Myocyte (in vitro differentiated cells): ENCODE measurements around the gene ARMC3. TPM values are rescaled to one million over a fixed set of nuclear protein-coding genes. Genes with fewer than 3 reads are reported as not detected.
"Not testable (repeated sequence)": the region's sequence is repeated elsewhere in the genome, so short reads cannot be mapped to it uniquely, and the experiment has no call there.

ENCODE experiments used
- DNase-seq: peaks from one replicate; pipeline ENCODE4 v3.0.0-alpha.2; 2012; ENCODE audit warnings: low read depth
- total RNA-seq: library from RNA; depleted of rRNA; stranded (reverse); fragments of >200 nt; gene quantifications from 2 replicates; pipeline ENCODE4 v1.2.3, GENCODE V29; 2014

ARMC3 gene
- total RNA-seq, 1 donor from 2014 or later, result not detected

DNA sequence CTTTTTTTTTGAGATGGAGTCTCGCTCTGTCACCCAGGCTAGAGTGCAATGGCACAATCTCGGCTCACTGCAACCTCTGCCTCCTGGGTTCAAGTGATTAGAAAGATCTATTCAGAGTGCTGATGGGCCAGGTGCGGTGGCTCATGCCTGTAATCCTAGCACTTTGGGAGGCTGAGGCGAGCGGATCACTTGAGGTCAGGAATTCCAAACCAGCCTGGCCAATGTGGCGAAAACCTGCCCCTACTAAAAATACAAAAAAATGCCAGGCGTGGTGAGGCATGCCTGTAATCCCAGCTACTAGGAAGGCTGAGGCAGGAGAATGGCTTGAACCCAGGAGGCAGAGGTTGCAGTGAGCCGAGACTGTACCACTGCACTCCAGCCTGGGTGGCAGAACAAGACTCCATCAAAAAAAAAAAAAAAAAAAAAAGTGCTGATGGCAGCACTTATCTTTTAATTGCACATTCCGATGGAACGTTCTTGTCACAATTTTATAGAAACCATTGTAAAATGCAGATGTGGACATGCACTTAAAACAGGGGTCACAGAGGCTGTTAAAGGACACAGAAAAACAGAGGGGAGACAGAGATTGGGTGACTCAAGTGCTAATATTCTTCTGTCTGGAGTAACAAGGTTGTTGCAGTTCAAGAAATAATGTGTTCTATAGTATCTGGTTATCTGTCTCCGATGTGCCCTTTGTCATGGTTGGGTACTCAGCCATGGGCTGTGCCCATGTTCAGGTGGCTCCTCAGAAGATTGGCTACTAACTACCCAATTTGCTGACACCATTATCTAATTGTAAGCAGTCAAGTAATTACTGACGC, 142.4 kb downstream of the ARMC3 start:
- DNase-seq, result peak; percentile 61

DNA sequence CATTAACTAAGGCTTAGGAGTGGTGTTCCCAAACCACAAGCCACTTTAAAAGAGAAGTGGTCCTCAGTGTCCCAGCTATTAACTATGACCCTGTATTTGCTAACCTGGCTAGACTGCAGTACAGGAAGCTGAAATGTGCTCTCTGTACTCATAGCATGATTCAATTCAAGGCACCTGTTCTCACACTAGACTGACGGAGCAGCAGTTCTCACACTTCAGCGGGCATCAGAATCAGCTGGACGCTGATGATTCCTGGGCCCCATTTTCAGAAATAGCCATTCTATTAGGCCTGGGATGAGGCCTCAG, 143.0 kb downstream of the ARMC3 start:
- DNase-seq, result no peak

DNA sequence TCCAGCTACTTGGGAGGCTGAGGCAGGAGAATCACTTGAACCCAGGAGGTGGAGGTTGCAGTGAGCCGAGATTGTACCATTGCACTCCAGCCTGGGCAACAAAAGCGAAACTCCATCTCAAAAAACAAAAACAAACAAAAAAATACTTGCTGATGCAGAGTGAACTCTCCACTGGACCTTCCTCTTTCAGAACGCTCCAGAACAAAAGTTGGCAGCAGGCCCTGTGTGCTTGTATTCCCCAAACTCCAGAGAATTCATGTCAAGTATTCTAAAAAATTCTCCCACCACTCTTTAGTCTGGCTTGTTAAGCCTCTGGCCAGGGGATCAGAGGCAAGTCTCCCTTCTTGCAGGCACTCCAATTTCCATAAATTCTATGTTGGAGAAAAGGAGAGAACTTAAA, 144.7 kb downstream of the ARMC3 start:
- not testable (repeated sequence) for DNase-seq

DNA sequence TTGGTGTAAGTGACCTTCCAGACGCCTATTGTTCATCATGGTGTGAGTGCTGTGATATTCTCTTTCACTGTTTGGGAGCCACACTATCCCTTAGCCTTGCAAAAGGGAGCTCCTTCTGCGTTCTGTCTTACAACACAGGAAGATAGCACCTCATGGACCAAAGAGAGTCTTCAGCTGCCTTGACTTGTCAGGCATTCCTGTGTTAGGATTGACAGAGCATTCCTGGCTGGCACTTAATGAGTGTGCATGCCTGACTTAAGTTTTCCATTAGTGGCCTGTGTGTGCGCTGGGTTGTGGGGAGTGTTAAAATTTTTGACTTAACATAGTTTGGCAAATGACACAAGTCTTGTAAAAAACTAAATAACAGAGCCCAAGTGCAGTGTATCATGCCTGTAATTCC, 145.7 kb downstream of the ARMC3 start:
- DNase-seq, result peak; percentile 74

DNA sequence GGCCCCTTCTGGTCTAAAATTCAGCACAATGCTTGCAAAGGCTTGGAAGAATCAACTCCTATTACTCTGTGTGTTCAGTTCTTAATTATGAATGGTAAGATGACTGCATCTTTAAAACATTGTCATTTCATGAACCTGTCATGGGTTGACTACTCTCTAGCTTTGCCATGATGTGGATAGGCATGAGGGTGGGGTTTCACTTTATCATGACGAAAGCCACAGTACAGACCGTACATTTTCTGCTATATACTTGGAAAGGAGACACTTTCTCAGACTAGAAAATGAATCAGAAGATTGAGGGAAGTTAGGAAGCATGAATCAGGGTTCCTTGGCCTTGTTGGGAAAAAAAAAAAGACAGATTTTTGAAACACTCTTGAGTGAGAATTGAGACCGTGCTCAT, 147.8 kb downstream of the ARMC3 start:
- no peak for DNase-seq

DNA sequence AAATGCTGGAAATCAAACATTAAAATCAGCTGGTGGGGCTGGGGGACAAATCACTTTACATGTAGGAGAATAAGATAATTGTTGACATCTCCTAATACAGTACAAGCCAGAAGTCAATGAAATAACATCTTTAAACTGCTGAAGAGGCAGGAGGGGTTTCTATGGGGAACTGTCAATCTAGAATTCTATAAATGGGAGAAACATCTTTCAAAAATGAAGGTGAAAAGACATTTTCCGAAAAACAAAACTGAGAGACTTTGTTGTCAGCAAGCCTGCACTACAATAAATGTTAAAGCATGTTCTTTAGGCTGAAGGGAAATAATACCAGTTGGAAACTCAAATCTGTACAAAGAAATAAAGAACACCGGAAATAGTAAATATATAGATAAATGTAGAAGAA, 150.3 kb downstream of the ARMC3 start:
- DNase-seq, result no peak

DNA sequence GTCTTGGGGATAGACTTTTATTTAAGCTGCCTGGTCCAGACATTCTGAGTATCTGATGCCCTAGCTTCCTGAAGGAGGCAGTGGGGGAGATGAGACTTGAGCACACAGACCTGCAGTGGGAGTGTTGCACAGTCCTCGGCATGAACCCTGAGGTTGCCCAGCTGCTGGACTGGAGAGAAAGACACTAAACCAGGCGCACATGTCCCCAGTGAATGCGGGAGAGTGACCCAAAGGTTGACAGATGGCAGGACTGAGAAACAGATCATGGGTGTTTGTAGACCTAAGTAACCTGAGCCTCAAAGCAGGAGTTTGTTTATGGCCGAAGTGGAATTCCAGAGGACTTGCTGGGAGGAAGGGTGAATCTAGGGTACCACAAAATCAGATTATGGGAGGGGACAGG, 151.8 kb downstream of the ARMC3 start:
- DNase-seq, result peak; percentile 38

DNA sequence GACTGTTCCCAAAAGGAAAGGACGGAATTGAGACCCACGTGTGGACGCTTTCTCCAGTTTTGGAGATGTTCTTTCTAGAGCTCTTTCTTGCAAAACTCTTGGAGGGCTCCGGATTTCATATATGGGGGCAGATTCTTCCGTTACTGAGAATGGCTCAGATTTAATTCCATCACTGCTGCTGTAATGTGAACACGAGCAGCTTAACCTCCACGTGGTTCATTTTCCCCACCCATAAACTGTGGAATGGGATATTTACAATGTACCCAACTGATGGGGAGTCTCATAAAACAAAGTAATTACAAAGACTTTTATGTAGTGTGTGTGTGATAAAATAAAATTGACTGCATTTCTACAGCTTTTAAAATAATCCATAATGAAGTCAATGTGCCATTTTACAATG, 152.4 kb downstream of the ARMC3 start:
- no peak for DNase-seq

DNA sequence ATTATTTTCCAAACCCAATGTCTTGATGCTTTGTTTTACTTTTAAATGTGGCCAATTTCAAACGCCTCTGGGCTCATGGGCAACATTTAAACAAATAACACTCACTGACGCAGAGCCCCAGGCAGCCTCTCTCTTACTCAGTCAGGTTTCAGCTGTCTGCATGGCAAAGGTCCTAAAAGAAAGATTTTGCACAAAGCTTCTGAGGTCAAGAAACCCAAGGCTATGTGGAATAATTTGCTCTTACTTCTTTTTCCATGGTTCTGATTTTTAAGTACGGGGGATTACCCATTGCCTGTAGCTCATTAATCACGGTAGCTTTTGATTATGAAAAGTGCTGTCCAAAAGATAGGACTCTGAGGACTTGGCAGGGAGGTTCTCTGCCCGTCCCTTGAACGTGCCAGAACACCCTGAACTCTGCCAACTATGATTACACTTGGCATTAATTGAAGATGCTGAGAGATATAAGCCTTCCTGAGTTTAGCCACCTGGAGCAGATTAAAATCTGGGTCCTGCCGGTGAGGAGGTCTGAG, 153.4 kb downstream of the ARMC3 start:
- DNase-seq, result no peak

DNA sequence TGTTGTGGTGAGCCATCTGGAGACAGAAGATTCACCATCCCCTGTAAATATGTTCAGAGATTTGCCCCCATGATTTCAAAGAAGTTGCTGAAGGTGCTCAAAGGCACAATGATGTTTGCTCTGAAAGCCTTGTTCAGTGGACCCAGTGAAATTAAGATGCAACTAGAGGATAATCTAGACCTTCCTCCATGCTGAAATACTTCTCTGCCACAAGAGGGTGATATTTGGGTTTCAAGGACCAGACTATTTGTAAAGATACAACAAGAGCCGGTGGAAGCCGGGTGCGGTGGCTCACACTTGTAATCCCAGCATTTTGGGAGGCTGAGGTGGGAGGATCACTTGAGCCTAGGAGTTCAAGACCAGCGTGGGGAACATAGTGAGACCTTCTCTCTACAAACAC, 154.0 kb downstream of the ARMC3 start:
- DNase-seq, result no peak

Other genes starting within 250 kb of the ARMC3 start
- 12.5 and 22.5 TPM in 2 replicates for gene PIP4K2A, start 213.5 kb upstream of the ARMC3 start, total RNA-seq
- gene MSRB2, start 167.5 kb downstream of the ARMC3 start, total RNA-seq, result 21.4 and 22.2 TPM in 2 replicates